ENCODE data around the gene MACROD1.

The MACROD1 gene

GRCh38 chr11:64073542-64073941 lies 92.4 kb downstream of the MACROD1 start:
- DNase-seq (ENCODE audit: low spot score), result no peak

- no peak for DNase-seq (ENCODE audit: low spot score)
Observed at GRCh38 chr11:64072871-64073270, 93.0 kb downstream of the MACROD1 start.

- DNase-seq (ENCODE audit: low spot score), result no peak
Observed at GRCh38 chr11:64072403-64072802, 93.5 kb downstream of the MACROD1 start.

GRCh38 chr11:64071849-64072248 lies 94.1 kb downstream of the MACROD1 start:
- DNase-seq (ENCODE audit: low spot score), result no peak

GRCh38 chr11:64070314-64070681 lies 95.6 kb downstream of the MACROD1 start:
- no peak for DNase-seq (ENCODE audit: low spot score)

- DNase-seq (ENCODE audit: low spot score), result no peak
Observed at GRCh38 chr11:64069401-64070313, 96.3 kb downstream of the MACROD1 start.

GRCh38 chr11:64068705-64069400 lies 97.1 kb downstream of the MACROD1 start:
- no peak for DNase-seq (ENCODE audit: low spot score)

GRCh38 chr11:64067230-64067993 lies 98.5 kb downstream of the MACROD1 start:
- no peak for DNase-seq (ENCODE audit: low spot score)

GRCh38 chr11:64065712-64066111 lies 100.2 kb downstream of the MACROD1 start:
- DNase-seq (ENCODE audit: low spot score), result no peak

GRCh38 chr11:64065141-64065465 lies 100.8 kb downstream of the MACROD1 start:
- no peak for DNase-seq (ENCODE audit: low spot score)

GRCh38 chr11:64064374-64065140 lies 101.4 kb downstream of the MACROD1 start:
- DNase-seq (ENCODE audit: low spot score), result no peak

GRCh38 chr11:64063777-64064176 lies 102.1 kb downstream of the MACROD1 start:
- no peak for DNase-seq (ENCODE audit: low spot score)

- no peak for DNase-seq (ENCODE audit: low spot score)
Observed at GRCh38 chr11:64062185-64063039, 103.5 kb downstream of the MACROD1 start.

- DNase-seq (ENCODE audit: low spot score), result no peak
Observed at GRCh38 chr11:64060861-64061444, 105.0 kb downstream of the MACROD1 start.

- no peak for DNase-seq (ENCODE audit: low spot score)
Observed at GRCh38 chr11:64060263-64060860, 105.6 kb downstream of the MACROD1 start.

- DNase-seq (ENCODE audit: low spot score), result no peak
Observed at GRCh38 chr11:64059339-64060140, 106.4 kb downstream of the MACROD1 start.

- DNase-seq (ENCODE audit: low spot score), result no peak
Observed at GRCh38 chr11:64058494-64058893, 107.4 kb downstream of the MACROD1 start.

GRCh38 chr11:64057890-64058289 lies 108.0 kb downstream of the MACROD1 start:
- DNase-seq (ENCODE audit: low spot score), result no peak

- no peak for DNase-seq (ENCODE audit: low spot score)
Observed at GRCh38 chr11:64056861-64057260, 109.1 kb downstream of the MACROD1 start.

Measured in hematopoietic multipotent progenitor cell treated with erythropoietin and hydrocortisone succinate and interleukin-3 and kit ligand, for 15 days (in vitro differentiated cells).